GM19351 (cell line): ENCODE results near the gene BLOC1S4.
"Not testable (repeated sequence)": the region's sequence is repeated elsewhere in the genome, so short reads cannot be mapped to it uniquely, and the experiment has no call there.

Source experiments
- ATAC-seq: cut with Tn5 transposase; IDR thresholded peaks from one replicate; pipeline ENCODE4 v1.9.1; 2021; ENCODE audit warnings: mild to moderate bottlenecking, moderate library complexity; ENCODE audit not compliant: unreplicated experiment

Gene BLOC1S4

DNA sequence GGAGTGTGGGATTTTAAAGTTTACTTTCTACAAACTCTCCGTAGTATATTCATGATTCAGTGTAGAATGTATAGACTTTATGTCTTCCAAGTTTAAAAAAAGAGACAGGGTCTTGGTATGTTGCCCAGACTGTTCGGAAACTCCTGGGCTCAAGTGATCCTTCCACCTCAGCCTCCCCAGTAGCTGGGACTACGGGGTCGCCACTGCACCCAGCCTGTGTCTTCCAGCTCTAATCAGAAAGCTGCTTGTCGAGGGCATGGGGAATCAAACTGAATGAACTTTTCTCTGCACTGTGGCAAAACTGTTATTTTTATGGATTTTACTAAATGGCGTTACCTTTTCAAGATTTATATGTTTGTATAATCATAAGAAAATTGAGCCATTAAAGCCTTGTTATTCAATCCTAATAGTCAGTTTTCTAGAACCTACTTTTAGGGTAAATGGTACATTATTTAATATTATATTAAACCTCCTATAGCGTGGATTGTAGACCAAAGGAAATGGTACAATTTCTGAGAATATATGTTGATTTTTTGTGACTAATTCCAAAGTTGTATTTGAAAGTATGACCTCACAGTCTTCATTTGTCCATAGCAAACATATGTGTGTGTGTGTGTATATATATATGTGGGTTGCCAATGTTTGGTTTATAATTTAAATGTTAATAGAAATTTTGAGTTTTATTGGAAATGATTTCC, 1.1 kb downstream of the BLOC1S4 start:
- ATAC-seq, result no peak

DNA sequence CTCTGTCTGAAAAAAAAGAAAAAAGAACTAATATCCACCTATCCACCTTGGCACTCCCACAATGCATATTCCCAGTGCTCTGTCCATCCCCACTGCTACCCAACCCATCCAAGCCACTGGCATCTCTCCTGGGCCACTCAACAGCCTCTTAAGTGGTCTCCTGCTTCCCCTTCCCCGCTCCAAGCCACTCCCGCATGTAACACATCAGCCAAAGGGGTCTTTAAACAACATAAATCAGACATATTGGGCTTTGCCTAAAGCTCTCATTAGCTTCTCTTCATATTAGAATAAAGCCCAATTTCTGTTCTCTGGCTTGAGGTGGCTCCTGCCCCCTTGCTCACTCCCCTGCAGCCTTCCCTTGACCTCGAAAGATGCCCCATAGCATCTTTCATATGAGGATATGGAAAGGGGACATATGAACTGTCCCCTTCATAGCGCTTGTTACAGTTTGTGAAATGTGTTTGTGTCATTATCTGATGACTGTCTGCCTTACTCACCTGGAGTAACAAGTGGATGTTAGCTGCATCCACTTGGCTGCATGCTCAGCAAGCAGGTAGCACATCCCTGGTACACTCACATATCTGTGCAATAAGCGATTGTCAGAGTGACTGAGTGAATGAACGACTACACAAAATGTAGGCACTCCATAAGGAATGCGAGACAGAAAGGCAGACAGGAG, 3.1 kb downstream of the BLOC1S4 start:
- ATAC-seq, result no peak

DNA sequence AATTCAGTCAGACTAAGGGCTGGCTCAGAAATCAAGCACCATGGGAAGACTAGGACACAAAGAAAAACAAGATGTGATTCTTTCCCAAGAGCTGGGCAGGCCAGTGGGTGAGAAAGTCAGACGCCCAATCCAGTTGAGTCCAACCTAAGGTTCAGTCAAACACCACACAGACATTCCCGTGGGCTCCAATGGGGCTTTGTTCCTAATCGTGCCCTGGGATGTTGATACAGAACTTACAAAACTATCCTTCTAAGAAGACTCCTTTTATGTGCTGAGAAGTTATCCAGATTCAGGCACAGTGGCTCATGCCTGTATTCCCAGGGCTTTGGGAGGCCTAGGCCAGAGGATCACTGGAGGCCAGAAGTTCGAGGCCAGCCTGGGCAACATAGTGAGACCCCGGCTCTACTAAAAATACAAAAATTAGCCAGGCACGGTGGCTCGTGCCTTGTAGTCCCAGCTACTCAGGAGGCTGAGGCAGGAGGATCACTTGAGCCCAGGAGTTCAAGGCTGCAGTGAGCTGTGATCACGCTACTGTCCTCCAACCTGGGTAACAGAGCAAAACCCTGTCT, 3.7 kb downstream of the BLOC1S4 start:
- no peak for ATAC-seq

DNA sequence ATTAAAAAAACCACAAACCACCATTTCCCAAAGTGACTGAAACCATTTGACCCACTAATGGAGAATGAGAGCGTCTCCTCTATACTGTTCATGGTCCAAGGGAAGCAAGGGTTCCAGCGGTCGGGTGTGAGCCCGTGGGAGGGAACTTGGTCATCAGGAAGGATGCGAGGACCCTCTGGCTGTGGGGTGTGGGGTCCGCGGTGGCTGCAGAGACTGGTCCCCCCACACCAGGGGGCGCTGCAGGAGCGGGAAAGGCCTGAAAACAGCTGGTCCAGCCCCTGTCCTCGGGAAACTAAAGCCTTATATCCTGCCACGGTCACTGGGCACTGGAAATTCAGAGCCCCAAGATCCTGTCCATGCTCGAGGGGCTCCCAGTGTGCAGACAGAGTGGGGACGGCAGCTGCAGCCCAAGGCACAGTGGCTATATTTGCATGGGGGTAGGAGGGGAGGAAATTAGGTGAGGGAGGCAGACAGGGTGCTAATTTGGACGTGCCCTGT, 4.3 kb downstream of the BLOC1S4 start:
- ATAC-seq, result peak; percentile 37

DNA sequence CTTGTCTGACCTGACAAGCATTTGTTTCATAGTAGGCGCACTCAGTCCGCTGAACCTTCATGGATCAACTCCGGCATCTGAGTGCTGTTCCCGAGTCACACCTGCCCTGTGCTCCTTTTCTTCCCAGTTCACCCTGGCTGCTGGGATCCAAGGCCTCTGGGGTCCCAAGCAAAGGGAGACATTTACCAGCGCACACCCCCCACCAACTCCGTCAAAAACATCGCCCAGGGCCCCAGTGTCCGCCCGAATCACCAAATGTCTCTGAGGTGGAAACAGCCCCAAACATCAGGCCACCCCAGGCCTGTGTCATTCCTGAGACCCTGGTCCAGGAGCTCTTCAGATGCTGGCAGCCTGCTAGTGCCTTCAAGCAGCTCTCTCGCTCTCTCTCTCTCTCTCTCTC, 5.1 kb downstream of the BLOC1S4 start:
- no peak for ATAC-seq

DNA sequence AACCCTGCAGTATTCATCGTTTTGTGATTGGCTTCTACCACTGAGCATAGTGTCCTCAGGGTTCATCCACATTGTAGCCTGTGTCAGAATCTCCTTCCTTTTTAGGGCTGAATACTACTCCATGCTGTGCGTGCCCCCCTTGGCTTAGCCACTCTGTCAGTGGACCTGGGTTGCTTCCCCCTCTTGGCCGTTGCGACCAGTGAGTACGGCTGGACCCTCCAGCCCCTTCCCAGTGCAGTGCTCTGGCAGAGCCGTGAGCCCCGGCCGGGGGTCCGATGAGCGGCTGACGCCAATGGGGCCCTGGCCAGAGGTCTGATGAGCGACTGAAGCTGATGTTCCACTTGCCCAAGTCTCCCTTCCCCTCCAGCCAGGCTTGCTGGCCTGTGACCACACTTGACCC, 6.9 kb downstream of the BLOC1S4 start:
- ATAC-seq, result no peak

DNA sequence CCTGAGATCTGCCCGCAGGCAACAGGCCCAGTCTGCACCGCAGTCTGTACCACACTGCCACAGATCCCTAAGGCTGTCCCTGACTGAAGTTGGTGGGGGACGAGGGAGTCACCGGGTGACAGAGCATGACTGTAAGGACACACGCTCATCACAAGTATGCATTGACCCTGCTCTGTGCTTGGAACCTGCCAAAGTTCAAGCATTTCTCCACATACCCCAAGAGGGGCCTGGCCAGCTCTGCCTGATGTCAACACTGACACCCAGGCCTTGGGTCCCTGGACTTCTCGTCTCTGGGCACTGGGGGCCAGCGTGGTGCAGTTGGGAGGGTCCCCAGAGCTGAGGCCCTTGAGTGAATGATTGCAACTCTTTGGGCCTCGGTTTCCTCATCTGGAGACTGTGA, 7.9 kb downstream of the BLOC1S4 start:
- ATAC-seq, result no peak

DNA sequence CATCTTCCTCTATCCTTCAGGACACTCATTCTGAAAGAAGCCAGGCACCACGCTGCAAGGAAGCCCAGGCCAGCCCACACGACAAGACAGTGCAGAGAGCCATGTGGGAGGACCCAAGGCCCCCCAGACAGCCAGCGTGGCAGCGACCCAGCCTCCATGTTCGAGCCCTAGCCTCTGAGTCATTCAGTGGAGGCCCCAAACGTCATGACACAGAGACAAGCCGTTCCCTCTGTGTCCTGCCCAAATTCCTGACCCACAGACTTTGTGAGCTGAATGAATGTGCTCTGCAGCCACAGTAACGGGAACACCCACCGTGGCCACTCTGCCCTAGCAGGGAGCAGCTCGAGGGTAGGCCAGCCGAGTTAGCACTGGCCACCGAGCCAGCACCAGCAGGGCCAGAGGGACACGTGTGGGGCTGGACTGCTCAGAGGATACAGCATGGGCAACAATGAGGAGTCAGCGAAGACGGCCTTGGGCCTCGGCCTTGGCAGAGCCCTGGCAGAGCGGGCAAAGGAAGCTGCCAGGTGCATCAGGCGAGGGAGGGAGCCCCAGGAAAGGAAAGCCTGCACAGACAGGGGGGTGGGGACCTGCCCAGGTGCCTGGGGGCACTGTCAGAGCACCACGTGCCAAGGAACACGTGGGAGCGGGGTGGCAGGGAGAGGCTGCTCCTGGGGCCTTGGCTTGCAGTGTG, 8.6 kb downstream of the BLOC1S4 start:
- no peak for ATAC-seq

DNA sequence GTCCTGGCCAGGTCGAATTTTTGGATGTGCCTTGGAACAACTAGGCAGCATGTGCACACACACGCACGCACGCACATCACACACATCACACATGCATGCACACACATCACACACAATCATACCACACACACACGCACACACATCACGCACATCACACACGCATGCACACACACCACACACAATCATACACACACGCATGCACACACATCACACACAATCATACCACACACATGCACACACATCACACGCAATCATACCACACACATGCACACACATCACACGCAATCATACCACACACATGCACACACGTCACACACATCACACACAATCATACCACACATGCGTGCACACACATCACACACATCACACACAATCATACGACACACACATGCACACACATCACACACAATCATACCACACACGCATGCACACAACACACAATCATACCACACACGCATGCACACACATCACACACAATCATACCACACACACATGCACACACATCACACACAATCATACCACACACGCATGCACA, 9.5 kb downstream of the BLOC1S4 start:
- ATAC-seq, result not testable (repeated sequence)

DNA sequence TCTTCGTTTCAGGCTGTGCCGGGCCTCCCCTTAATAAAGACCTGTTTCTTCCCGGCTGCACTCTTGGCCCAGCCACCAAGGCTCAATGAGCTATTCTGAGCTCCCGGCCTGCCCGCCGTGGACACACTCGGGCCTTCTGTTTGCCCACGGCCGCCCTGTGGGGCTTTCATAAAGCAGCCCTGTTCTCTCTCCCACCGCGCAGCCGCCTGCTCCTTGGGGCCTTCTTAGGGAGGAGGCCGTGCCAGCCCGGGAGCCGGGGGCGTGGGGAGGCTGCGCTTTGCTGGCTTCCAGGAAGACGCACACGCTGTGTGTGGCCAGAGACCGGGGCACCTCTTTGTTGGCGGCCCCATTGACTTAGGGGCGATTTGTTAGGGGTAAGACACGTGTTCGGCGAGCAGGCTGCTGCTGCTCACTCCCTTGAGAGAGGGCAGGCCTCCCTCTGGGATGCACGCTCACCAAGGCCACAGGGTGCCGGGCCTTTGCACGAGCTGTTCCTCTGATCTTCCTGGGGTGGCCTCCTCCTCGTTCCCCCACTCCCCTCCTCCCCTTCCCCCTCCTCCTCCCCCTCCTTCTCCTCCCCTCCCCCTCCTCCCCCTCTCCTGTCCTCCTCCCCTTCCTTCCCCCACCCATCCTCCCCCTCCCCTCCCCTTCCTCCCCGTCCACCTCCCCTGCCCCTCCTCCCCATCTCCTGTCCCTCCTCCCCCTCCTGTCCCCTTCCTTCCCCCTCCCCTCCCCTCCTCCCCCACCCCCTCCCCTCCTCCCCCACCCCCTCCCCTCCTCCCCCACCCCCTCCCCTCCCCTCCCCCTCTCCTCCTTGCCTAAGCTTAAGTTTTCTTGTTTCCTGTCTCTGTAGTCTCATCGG, 11.3 kb downstream of the BLOC1S4 start:
- ATAC-seq, result no peak

DNA sequence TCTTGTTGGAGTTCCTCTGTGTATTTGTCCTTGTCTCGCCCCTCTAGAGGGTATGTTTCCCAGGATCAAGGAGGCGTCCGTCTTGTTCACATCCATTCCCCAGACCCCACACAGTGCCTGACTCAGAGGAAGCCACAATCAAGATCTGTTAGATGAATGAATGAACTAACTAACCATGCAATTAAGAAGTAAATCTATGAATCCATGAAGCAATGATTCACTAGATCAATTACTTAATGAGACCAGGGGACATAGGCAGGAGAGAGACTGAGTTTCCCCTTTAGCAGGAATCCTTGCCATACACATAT, 11.9 kb downstream of the BLOC1S4 start:
- ATAC-seq, result no peak

DNA sequence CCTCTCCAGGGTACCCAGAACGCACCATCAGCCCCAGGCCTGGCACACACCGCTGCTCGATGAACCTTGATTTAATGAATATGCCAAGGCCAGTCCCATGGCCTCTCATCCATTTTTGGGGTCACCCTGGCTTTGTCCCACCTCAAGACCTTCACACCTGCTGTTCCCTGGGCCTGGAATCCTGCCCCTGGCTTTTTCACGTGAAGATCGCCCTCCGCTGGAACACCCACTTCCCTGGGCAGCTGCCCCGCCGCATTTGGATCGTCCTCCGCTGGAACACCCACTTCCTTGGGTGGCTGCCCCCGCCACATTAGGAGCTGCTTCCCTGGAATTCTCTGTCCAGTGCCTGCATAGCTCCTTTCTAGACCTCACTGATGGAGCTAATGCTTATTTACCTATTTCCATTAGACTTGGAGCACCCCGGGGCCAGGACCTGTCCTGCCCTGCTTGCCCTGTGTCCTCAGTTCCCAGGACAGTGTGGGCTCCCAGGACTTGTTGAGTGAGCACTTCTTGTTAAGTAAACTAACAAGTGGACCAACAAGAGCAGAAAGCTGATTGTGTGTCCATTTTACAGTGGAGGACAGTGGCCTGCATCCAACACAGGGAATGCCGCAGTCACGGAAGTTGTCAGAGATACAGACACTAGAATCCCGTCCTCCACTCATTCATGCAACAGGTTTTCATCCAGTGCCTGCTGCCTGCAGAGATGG, 12.5 kb downstream of the BLOC1S4 start:
- no peak for ATAC-seq

DNA sequence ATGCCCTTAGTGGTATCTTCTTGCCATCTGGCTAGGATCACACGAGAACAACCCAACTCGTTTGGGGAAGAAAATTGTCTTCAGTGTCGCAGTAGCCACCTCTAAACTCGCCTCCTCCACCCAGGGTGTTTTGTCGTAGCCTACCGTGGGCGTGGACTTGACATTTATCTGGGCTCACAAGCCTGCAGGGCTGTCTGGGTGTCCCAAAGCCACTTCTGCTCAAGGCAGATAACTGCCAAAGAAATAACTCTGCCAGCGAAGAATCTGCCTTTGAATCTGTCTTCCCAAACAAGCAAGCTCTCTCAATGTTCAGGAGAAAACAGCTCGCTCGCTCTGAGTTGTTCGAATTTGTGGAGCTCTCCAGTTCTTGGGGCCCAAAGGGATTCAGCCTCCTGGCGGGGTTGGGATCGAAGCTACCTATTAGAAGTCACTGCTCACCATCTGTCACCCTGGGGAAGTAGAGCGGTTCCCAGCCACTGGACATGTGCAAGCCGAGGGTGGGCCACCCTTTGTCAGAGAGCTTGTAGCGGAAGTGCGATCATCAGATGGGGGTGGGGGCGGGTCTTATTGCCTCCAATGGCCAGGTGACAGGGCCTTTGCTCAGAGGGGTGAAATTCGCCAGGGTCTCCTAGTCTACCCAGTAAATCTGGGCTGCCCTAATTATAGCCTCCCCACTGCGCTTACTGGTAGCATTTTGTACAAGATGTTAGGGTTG, 14.8 kb downstream of the BLOC1S4 start:
- no peak for ATAC-seq

DNA sequence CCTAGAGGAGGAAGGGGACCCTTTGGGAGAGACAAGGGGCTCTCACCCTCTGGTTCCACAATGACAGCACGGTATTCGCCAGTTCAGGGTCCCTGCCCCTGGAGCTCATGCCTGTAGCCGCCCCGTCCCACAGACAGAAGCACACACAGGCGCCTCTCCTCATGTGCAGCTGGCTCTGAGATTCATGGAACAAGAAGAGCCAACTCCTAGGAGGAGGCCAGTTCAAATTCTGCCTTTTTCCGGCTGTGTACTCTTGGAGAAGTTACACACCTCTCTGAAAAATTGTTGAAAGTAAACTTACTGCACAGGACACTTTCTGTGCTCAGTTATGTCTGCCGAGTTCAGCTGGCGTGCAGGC, 15.3 kb downstream of the BLOC1S4 start:
- no peak for ATAC-seq

DNA sequence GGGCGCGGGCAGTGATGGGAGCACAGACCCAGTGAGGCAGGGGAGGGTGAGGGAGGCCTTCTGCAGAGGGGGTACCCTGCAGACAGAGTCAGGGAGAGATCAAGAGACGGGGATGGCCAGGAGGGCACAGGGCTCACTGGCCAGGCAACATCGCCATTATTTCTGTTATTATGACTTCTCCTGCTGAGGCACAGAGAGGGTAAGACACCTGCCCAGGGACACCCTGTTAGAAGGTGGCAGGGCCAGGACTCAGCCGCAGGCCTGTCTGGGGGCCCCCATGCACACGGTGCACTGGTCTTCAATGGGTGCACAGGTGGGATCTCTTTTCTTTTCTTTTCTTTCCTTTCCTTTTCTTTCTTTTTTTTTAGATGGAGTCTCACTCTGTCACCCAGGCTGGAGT, 15.8 kb downstream of the BLOC1S4 start:
- ATAC-seq, result no peak

DNA sequence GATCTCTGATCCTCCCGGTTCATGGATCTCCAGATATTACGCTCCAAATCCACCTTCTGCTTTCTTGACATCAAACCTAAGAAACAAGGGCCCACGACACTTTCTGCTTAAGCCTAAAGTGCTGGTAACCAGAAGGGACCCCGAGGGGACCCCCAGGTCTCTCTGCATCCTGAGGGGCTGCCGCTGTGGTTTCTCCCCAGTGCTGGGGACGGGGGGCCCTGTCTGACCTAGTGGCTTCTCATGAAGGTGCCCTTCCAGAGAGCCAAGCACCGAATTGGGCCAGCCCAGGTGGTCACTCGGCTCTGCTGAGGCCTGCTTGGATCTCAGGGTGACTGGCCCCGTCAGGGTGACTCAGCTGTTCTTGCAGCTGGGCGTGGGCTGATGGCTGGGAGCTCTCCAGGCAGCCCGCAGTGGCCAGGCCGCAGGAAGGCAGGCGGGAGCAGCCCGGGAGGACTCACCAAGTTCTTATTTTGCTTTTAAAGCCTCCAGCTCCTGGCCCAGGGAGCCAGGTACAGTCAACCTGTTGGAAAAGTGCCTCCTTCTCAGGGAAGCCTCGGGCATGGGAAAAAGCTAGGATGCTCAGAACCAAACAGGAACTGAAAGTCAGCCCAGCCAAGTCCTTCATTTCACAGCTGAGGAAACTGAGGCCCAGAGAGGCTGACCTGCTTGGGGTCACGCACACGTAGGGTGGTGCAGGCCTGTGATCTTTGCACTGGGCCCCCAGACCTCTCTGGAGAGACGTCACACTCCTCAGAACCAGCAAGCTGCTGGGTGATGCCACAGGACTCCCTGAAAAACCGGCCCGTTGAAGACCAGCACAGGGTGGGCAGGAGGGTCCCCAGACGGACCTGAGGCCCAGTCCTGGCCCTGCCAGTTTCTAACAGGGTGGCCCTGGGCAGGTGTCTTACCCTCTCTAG, 16.7 kb downstream of the BLOC1S4 start:
- ATAC-seq, result no peak

DNA sequence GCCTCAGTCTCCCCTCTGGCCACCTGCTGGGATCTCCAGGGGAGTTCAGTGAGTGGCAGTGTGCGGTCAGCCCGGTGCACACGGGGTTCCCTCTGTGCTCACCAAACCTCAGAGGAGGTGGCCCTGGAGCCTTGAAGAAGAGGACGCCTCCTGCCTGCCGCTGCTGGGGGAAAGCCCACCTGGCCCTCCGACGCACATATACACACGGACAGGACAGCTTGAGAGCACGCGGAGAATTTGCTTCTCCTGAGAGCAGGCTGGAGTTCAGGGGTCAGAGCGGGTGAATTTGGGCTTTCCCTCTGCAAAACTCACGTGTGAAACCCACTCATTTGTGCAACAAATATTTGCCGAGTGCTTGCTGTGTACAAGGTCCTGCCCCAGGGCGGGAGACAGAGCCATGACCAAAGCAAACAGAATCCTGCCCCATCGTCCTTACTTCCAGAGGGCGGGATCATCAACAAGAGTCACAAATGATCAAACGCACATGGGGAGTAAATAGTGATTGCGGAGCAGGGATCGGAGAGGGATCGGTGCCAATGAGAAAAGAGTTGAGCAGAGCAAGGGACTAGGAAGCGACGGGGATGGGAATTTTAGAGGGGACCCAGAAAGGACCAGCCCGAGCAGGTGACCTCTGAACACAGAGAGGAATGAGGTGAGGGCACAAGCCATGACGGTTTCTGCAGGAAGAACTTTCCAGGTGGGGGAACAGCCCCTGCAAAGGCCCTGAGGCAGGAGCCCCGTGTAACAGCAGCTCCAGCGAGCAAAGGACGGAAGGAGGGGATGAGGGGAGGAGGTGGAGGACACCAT, 17.6 kb downstream of the BLOC1S4 start:
- no peak for ATAC-seq
